ENCODE results near the gene GRID1. TPM values are rescaled to one million over a fixed set of nuclear protein-coding genes. Genes with fewer than 3 reads are reported as not detected.

Gene GRID1
- total and polyA plus RNA-seq, 9 of the 15 experiments (the other 6 are each of a cell fraction or from before 2014, with no cell fraction given): 0.01 to 7.2 (median 1.2) TPM

DNA sequence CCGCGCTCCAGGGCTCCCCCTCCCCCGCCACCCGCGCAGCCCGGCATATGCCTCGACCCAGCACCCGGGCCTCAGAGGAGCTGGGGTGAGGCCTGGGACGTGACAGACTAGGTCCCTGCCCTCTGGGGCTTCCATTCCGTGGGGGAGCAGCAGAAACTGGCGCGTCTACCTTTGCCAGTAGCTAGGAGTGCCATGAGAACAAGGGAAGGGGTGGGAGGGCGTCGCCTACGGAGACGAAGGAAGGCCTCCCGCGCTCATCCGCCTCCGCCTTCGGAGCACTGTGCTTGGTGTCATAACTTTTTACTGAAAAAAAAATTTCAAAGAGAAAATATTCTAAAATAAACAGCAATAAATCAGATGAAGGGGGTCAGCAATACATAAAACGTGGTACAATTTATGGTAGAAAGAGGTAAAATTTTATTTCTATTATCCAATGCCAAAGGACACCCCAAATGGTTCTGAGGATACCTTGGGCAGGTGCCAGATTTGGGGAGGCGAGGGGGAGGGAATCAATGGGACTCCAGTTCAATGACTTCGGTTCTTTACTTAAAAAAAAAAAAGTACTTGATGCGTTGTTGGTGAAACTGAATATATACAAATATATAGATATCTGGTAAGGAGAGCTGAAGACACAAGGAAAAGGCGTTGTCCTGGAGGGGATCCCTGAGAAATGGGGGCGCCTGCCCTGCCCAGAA, 35.1 kb upstream of the GRID1 start:
- peaks cover 0 to 21% of the 10 kb centered on the region in 2 experiments; a peak in 2 of 5 replicates for H3K4me1 ChIP-seq (replicated peaks in 1 of 2; ENCODE audit: control insufficient read depth in 2 of 2, insufficient read depth in 2 of 2, low read length in 2 of 2)
- no peaks in the 10 kb centered on the region; the same call in 1 of the 2 replicates for H4K20me1 ChIP-seq (replicated peaks; ENCODE audit: control insufficient read depth, insufficient read depth, low read length)
- H3K4me2 ChIP-seq (ENCODE audit: insufficient read depth, low read length): no peak overlapping the region
- in situ Hi-C loops (cut with MboI) (no loop called here), intact Hi-C loops (cut with micrococcal nuclease) (no loop called here)
- no peak overlapping the region for H3K4me3 ChIP-seq
- WGBS (ENCODE audit: insufficient coverage, low coverage, missing lambda C conversion rate): 15% methylated on average over 18 of the region's 27 CpGs
- ChIA-PET POLR2A (interaction anchor here (0.6 to 2.0 kb wide), 3 partner anchors 9 to 184 kb away, joined by 3 to 5 read pairs (median 3); no protein-coding TSS in a partner anchor), CTCF (ENCODE audit: low intra/inter-chr PET ratio) (no interaction called here)
- H3K79me2 ChIP-seq (ENCODE audit: control insufficient read depth, insufficient read depth, low read length): no peaks in the 10 kb centered on the region
- no TSS peak for BruUV-seq (replicated peaks)
- H3K9me1 ChIP-seq (ENCODE audit: control insufficient read depth, insufficient read depth, low read length): no peaks in the 10 kb centered on the region
- ATAC-seq (no peak), FAIRE-seq (no peak), DNase-seq (ENCODE audit: extremely low read depth in 1 of 4, low spot score in 3 of 4) (no peak)
- H3K9me3 ChIP-seq (replicated peaks; ENCODE audit: control insufficient read depth, insufficient read depth, low read depth, low read length): no peaks in the 10 kb centered on the region
- no peak for TF ChIP-seq STAT5B (CRISPR knock-in tag; IDR thresholded peaks at IDR 0.05)
- TF ChIP-seq, protein P1, sequence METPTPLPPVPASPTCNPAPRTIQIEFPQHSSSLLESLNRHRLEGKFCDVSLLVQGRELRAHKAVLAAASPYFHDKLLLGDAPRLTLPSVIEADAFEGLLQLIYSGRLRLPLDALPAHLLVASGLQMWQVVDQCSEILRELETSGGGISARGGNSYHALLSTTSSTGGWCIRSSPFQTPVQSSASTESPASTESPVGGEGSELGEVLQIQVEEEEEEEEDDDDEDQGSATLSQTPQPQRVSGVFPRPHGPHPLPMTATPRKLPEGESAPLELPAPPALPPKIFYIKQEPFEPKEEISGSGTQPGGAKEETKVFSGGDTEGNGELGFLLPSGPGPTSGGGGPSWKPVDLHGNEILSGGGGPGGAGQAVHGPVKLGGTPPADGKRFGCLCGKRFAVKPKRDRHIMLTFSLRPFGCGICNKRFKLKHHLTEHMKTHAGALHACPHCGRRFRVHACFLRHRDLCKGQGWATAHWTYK (CRISPR knock-in tag; IDR thresholded peaks at IDR 0.05): no peak
- no peak for TF ChIP-seq ZNF263 (CRISPR knock-in tag; IDR thresholded peaks at IDR 0.05; ENCODE audit: borderline replicate concordance)
- no peak for TF ChIP-seq SMARCA4 (IDR thresholded peaks at IDR 0.05)
- no peak for TF ChIP-seq BRCA1 (IDR thresholded peaks at IDR 0.05)
- TF ChIP-seq BRCA1 (CRISPR knock-in tag; IDR thresholded peaks at IDR 0.05): no peak
- no peak for TF ChIP-seq BMI1 (IDR thresholded peaks at IDR 0.05; ENCODE audit: low read length)
- TF ChIP-seq JUND (IDR thresholded peaks at IDR 0.05; ENCODE audit: borderline replicate concordance, low read depth, low read length): no peak
- TF ChIP-seq JUND (tag; IDR thresholded peaks at IDR 0.05; ENCODE audit: borderline replicate concordance, low read depth, low read length): no peak
- TF ChIP-seq ELF1 (tag; IDR thresholded peaks at IDR 0.05): no peak
- TF ChIP-seq KAT8 (IDR thresholded peaks at IDR 0.05; ENCODE audit: low read depth): no peak
- TF ChIP-seq NR3C1 (CRISPR knock-in tag; IDR thresholded peaks at IDR 0.05): no peak
- no peak for TF ChIP-seq IFI16 (CRISPR knock-in tag; IDR thresholded peaks at IDR 0.05)
- TF ChIP-seq, protein P2, sequence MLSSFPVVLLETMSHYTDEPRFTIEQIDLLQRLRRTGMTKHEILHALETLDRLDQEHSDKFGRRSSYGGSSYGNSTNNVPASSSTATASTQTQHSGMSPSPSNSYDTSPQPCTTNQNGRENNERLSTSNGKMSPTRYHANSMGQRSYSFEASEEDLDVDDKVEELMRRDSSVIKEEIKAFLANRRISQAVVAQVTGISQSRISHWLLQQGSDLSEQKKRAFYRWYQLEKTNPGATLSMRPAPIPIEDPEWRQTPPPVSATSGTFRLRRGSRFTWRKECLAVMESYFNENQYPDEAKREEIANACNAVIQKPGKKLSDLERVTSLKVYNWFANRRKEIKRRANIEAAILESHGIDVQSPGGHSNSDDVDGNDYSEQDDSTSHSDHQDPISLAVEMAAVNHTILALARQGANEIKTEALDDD (IDR thresholded peaks at IDR 0.05): no peak
- TF ChIP-seq RBM14 (IDR thresholded peaks at IDR 0.05; ENCODE audit: borderline replicate concordance, insufficient read depth, low read depth, low read length): no peak
- no peak for TF ChIP-seq NFXL1 (CRISPR knock-in tag; IDR thresholded peaks at IDR 0.05)
- no peak for TF ChIP-seq CBFA2T3 (IDR thresholded peaks at IDR 0.05)
- TF ChIP-seq TEAD1 (CRISPR knock-in tag; IDR thresholded peaks at IDR 0.05): no peak
- no peak for TF ChIP-seq RBM17 (IDR thresholded peaks at IDR 0.05; ENCODE audit: borderline replicate concordance, low read depth, low read length)
- TF ChIP-seq, protein P3, sequence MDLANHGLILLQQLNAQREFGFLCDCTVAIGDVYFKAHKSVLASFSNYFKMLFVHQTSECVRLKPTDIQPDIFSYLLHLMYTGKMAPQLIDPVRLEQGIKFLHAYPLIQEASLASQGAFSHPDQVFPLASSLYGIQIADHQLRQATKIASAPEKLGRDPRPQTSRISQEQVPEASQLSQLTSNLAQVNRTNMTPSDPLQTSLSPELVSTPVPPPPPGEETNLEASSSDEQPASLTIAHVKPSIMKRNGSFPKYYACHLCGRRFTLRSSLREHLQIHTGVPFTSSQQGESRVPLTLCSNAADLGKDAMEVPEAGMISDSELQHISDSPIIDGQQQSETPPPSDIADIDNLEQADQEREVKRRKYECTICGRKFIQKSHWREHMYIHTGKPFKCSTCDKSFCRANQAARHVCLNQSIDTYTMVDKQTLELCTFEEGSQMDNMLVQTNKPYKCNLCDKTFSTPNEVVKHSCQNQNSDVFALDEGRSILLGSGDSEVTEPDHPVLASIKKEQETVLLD (IDR thresholded peaks at IDR 0.05): no peak
- TF ChIP-seq FOXA3 (CRISPR knock-in tag; conservative IDR thresholded peaks at IDR 0.05 in 1 of 2, IDR thresholded peaks at IDR 0.05 in 1 of 2): no peak
- H3K9ac ChIP-seq (ENCODE audit: insufficient read depth in 1 of 2, low read depth in 2 of 2, low read length in 2 of 2): no peak overlapping the region
- H3K36me3 ChIP-seq (ENCODE audit: control insufficient read depth, insufficient read depth, low read length): no peaks in the 10 kb centered on the region
- no peak overlapping the region for H3K27ac ChIP-seq (ENCODE audit: extremely low read depth, low read depth, low read length)
- H2AFZ ChIP-seq (ENCODE audit: low read depth, low read length): no peak overlapping the region
- H3K27me3 ChIP-seq (ENCODE audit: control insufficient read depth in 2 of 2, insufficient read depth in 2 of 2, low read length in 2 of 2): peaks cover 4 to 29% of the 10 kb centered on the region in 2 experiments; a peak in 3 of 5 replicates
